B cell (primary cell): ENCODE results near the gene CD300H. TPM values are rescaled to one million over a fixed set of nuclear protein-coding genes. Genes with fewer than 3 reads are reported as not detected.

Experiments
- ATAC-seq: fragments of 200-7000 bp; cut with Tn5 transposase; one replicate; pipeline ENCODE4 v1.10.0; 2021; ENCODE audit warnings: low read depth, mild to moderate bottlenecking, moderate number of reproducible peaks, moderate library complexity
- CTCF ChIA-PET: fragments of 350-600 bp; sonication (Branson Sonifier 250); formaldehyde crosslinking; loops from one replicate; lab custom pipeline; 2021; ENCODE audit warnings: antibody characterized with exemption, inconsistent platforms; lab: Charles Lee
- POLR2A ChIA-PET: fragments of 350-600 bp; sonication (Branson Sonifier 250); formaldehyde crosslinking; loops from one replicate; lab custom pipeline; 2021; ENCODE audit warnings: antibody characterized with exemption; lab: Charles Lee
- DNase-seq: peaks from one replicate; pipeline ENCODE4 v3.0.0; 2013
- H2AFZ ChIP-seq: 2 replicates; pipeline ENCODE4 v1.6.1; 2012; ENCODE audit warnings: mild to moderate bottlenecking, low read depth, low read length; ENCODE audit not compliant: insufficient read depth, poor library complexity, severe bottlenecking
- H3K27ac ChIP-seq, 2 donors: 1 replicate in 1 of 2; 2 replicates in 1 of 2; pipeline ENCODE4 v1.5.1; 2012 to 2013; ENCODE audit warnings: low read length in 2 of 2, mild to moderate bottlenecking in 2 of 2, moderate library complexity in 1 of 2
- H3K27me3 ChIP-seq, 4 experiments: fragments of 200-600 bp in 1 of 4; sonication (generic) in 1 of 4; replicated peaks in 1 of 4; 1 replicate in 2 of 4; 2 replicates in 2 of 4; pipeline versions ENCODE4 v1.6.1 to v1.7.0; 2013 to 2016; ENCODE audit warnings: low read length in 3 of 4, mild to moderate bottlenecking in 2 of 4, mixed read lengths in 1 of 4, moderate library complexity in 1 of 4; ENCODE audit not compliant: insufficient read depth in 4 of 4, control insufficient read depth in 3 of 4; ENCODE audit errors: control extremely low read depth in 1 of 4
- H3K36me3 ChIP-seq, 2 experiments: replicated peaks in 1 of 2; 1 replicate in 1 of 2; 2 replicates in 1 of 2; pipeline versions ENCODE4 v1.6.1 to v1.7.1; 2013; ENCODE audit warnings: low read length in 1 of 2; ENCODE audit not compliant: insufficient read depth in 2 of 2, control insufficient read depth in 1 of 2; ENCODE audit errors: control extremely low read depth in 1 of 2, extremely low read depth in 1 of 2
- H3K4me1 ChIP-seq, 2 donors: fragments of 200-600 bp in 1 of 2; sonication (generic) in 1 of 2; 1 replicate in 1 of 2; 2 replicates in 1 of 2; pipeline versions ENCODE4 v1.5.1 to v1.6.1; 2013 to 2017; ENCODE audit warnings: low read length in 2 of 2; ENCODE audit not compliant: control insufficient read depth in 2 of 2, insufficient read depth in 2 of 2
- H3K4me2 ChIP-seq: replicated peaks from 2 replicates; pipeline ENCODE3; 2012; ENCODE audit warnings: mild to moderate bottlenecking, low read depth, low read length; ENCODE audit not compliant: poor library complexity, severe bottlenecking
- H3K4me3 ChIP-seq, 5 experiments: fragments of 200-600 bp in 1 of 5; sonication (generic) in 1 of 5; 1 replicate in 3 of 5; 2 replicates in 2 of 5; pipeline versions ENCODE4 v1.5.1 to v1.7.0; 2011 to 2016; ENCODE audit warnings: low read length in 4 of 5, mild to moderate bottlenecking in 4 of 5, low read depth in 2 of 5, control low read depth in 1 of 5, moderate library complexity in 1 of 5; ENCODE audit not compliant: insufficient read depth in 1 of 5; ENCODE audit errors: control extremely low read depth in 1 of 5, extremely low read depth in 1 of 5
- H3K79me2 ChIP-seq: fragments of 200-600 bp; sonication (generic); one replicate; pipeline ENCODE4 v1.6.0; 2016; ENCODE audit warnings: low read length; ENCODE audit not compliant: control insufficient read depth, insufficient read depth
- H3K9ac ChIP-seq: fragments of 200-600 bp; sonication (generic); 2 replicates; pipeline ENCODE4 v1.6.1; 2017; ENCODE audit warnings: mild to moderate bottlenecking, low read length, moderate library complexity
- H3K9me3 ChIP-seq, 3 donors: one replicate each; pipeline versions ENCODE4 v1.6.1 to v1.7.1; 2013; ENCODE audit warnings: low read length in 2 of 3; ENCODE audit not compliant: control insufficient read depth in 2 of 3, insufficient read depth in 1 of 3; ENCODE audit errors: control extremely low read depth in 1 of 3
- H4K20me1 ChIP-seq: 2 replicates; pipeline ENCODE4 v1.6.0; 2012; ENCODE audit warnings: mild to moderate bottlenecking, low read length; ENCODE audit not compliant: insufficient read depth, control insufficient read depth, poor library complexity, severe bottlenecking
- H3K27ac Mint-ChIP-seq: one replicate; pipeline ENCODE4 v1.8.0; 2021; ENCODE audit warnings: mixed read lengths
- H3K27me3 Mint-ChIP-seq: one replicate; pipeline ENCODE4 v1.8.0; 2021; ENCODE audit warnings: mixed read lengths
- H3K4me1 Mint-ChIP-seq: one replicate; pipeline ENCODE4 v1.8.0; 2021; ENCODE audit warnings: mixed read lengths
- H3K4me3 Mint-ChIP-seq: one replicate; pipeline ENCODE4 v1.8.0; 2021; ENCODE audit warnings: mixed read lengths
- H3K9me3 Mint-ChIP-seq: one replicate; pipeline ENCODE4 v1.8.0; 2022; ENCODE audit warnings: mixed read lengths; ENCODE audit not compliant: insufficient read depth
- EZH2 ChIP-seq: IDR thresholded peaks from 2 replicates; pipeline ENCODE4 v1.6.1; 2012; ENCODE audit warnings: borderline replicate concordance, low read depth, mild to moderate bottlenecking, moderate library complexity, low read length; ENCODE audit not compliant: insufficient read depth, poor library complexity, severe bottlenecking
- WGBS: methylation state at CpG from one replicate; pipeline ENCODE4 v1.1.5; 2013; ENCODE audit warnings: missing lambda C conversion rate; ENCODE audit not compliant: insufficient coverage; 5-methylcytosine and 5-hydroxymethylcytosine counted together
- intact Hi-C: fragments of 100-400 bp; cut with micrococcal nuclease; formaldehyde crosslinking; loops from one replicate; pipeline ENCODE4 v1.10.0; 2022
- polyA plus RNA-seq: library from polyadenylated mRNA; depleted of rRNA; stranded (reverse); fragments of >200 nt; gene quantifications from 2 replicates; pipeline ENCODE4 v1.2.3, GENCODE V29; 2012
- total RNA-seq, 2 donors: library from RNA; stranded (reverse); fragments of 120-200 nt in 1 of 2; gene quantifications; 1 replicate in 1 of 2; 2 replicates in 1 of 2; pipeline versions ENCODE4 v1.2.3 to v1.2.4, GENCODE V29; 2013 to 2022
- TF ChIP-seq, protein P1 (sequence below): fragments of 200-600 bp; IDR thresholded peaks from one replicate; pipeline ENCODE4 v1.8.0; 2022; ENCODE audit warnings: antibody characterized with exemption, mild to moderate bottlenecking

CD300H gene
- total and polyA plus RNA-seq, 2 donors (not counting 1 experiment from before 2014, with no cell fraction given) = 0.58 TPM; not detected in 1

DNA sequence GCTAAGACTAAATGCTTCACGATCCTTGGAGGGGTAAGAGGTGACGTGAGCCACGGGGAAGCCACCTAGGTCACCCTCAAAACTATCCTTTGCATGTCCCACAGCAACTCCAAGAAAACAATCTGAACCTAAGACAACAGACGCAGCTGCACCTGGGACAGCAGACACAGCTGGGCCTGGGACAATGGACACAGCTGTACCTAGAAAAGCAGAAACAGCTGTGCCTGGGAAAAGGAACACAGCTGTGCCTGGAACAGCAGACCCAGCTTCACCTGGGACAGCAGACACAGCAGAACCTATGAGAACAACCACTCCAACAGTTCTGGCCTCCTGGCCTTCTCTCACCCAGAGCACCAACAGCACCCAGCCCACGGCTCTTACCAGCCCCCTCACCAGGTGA, 36.4 kb upstream of the CD300H start:
- peaks cover 48 to 50% of the 10 kb centered on the region in 2 donors for H3K4me1 ChIP-seq
- peaks cover 8% of the 10 kb centered on the region for H3K27me3 Mint-ChIP-seq
- H3K9ac ChIP-seq = no peak overlapping the region
- H3K27ac Mint-ChIP-seq = no peak overlapping the region
- ChIA-PET CTCF (interaction anchor here (0.8 to 1.9 kb wide), 15 partner anchors 13 to 357 kb away, joined by 3 to 8 read pairs (median 4); partner anchors contain the start of gene CD300H), POLR2A (no interaction called here)
- no peaks in the 10 kb centered on the region for H3K79me2 ChIP-seq
- no peaks in the 10 kb centered on the region for H3K9me3 Mint-ChIP-seq
- intact Hi-C loops = loop anchor here (5.0 kb wide), 2 partner anchors 39 to 236 kb away; partner anchors contain the start of gene GPR142
- no peak for TF ChIP-seq EZH2
- TF ChIP-seq, protein P1, sequence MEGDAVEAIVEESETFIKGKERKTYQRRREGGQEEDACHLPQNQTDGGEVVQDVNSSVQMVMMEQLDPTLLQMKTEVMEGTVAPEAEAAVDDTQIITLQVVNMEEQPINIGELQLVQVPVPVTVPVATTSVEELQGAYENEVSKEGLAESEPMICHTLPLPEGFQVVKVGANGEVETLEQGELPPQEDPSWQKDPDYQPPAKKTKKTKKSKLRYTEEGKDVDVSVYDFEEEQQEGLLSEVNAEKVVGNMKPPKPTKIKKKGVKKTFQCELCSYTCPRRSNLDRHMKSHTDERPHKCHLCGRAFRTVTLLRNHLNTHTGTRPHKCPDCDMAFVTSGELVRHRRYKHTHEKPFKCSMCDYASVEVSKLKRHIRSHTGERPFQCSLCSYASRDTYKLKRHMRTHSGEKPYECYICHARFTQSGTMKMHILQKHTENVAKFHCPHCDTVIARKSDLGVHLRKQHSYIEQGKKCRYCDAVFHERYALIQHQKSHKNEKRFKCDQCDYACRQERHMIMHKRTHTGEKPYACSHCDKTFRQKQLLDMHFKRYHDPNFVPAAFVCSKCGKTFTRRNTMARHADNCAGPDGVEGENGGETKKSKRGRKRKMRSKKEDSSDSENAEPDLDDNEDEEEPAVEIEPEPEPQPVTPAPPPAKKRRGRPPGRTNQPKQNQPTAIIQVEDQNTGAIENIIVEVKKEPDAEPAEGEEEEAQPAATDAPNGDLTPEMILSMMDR = no peak
- H3K9me3 ChIP-seq = peaks cover 0 to 13% (median 3%) of the 10 kb centered on the region in 3 donors
- DNase-seq (no peak), ATAC-seq (no peak)
- H3K4me3 ChIP-seq = no peak overlapping the region
- H3K27ac ChIP-seq = no peak overlapping the region
- H2AFZ ChIP-seq = no peak overlapping the region
- 31% methylated on average over 2 of the region's 5 CpGs for WGBS
- no peaks in the 10 kb centered on the region for H4K20me1 ChIP-seq
- H3K4me1 Mint-ChIP-seq = peaks cover 44% of the 10 kb centered on the region
- peak overlapping the region; percentile 40 for H3K4me2 ChIP-seq
- no peak overlapping the region for H3K4me3 Mint-ChIP-seq
- peaks cover 0 to 7% (median 1%) of the 10 kb centered on the region in 4 experiments for H3K27me3 ChIP-seq
- H3K36me3 ChIP-seq = no peaks in the 10 kb centered on the region

DNA sequence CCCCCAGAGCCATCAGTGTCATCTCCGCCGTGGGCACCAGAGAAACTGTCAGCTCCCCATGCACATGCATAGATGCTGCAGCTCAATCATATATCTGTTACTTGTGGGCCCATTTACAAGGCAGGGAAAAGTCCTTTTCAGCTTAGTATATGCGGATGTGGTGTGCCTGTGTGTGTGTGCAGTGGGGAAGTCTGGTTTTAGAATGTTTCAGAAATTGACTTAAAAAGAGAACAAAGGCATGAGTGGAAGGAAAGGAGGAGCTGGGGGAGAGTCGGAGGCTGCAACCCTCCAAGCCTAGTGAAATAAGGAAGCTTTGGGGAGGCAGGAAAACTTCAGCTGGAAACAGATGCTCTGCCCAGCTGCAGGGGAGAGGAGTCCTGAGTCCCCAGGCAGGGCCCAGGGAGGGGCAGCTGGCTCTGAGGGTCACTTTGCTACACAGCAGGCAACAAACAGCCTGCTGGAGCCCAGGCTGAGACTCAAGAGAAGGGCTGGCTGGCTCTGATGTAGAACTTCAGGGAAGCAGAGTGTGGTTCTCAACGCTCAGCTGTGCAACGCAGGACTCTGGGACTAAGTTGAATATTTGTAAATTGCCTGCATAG, 35.8 kb upstream of the CD300H start:
- CTCF ChIA-PET = interaction anchor here (1.0 to 1.9 kb wide), 15 partner anchors 14 to 358 kb away, joined by 3 to 8 read pairs (median 5); partner anchors contain the start of gene CD300H

More for the DNA sequence above, 35.8 kb upstream of the CD300H start:
- H3K4me3 Mint-ChIP-seq = no peak overlapping the region
- peaks cover 52 to 55% of the 10 kb centered on the region in 2 donors for H3K4me1 ChIP-seq
- peaks cover 0 to 13% (median 3%) of the 10 kb centered on the region in 3 donors for H3K9me3 ChIP-seq
- no peak for ATAC-seq
- H3K4me1 Mint-ChIP-seq = peaks cover 49% of the 10 kb centered on the region
- H3K4me3 ChIP-seq = no peak overlapping the region
- no peaks in the 10 kb centered on the region for H4K20me1 ChIP-seq
- POLR2A ChIA-PET = no interaction called here
- peak overlapping the region; percentile 40 for H3K4me2 ChIP-seq
- no peak overlapping the region for H2AFZ ChIP-seq
- peaks cover 0 to 9% (median 1%) of the 10 kb centered on the region in 4 experiments for H3K27me3 ChIP-seq
- H3K79me2 ChIP-seq = no peaks in the 10 kb centered on the region
- peaks cover 6% of the 10 kb centered on the region for H3K27me3 Mint-ChIP-seq
- no peaks in the 10 kb centered on the region for H3K9me3 Mint-ChIP-seq
- no peak for DNase-seq
- H3K27ac Mint-ChIP-seq = no peak overlapping the region
- H3K9ac ChIP-seq = no peak overlapping the region
- no peak overlapping the region for H3K27ac ChIP-seq
- no peaks in the 10 kb centered on the region for H3K36me3 ChIP-seq
- TF ChIP-seq, protein P1 = no peak
- TF ChIP-seq EZH2 = no peak
- intact Hi-C loops = loop anchor here (5.0 kb wide), 2 partner anchors 39 to 236 kb away; partner anchors contain the start of gene GPR142
- WGBS = 62% methylated on average over 6 of the region's 6 CpGs
